Keratinocyte (primary cell): ENCODE measurements around the gene PCED1A. TPM values are rescaled to one million over a fixed set of nuclear protein-coding genes. Genes with fewer than 3 reads are reported as not detected.

ENCODE experiments used
- DNase-seq: peaks from one replicate; pipeline ENCODE4 v3.0.0-alpha.2; 2011; ENCODE audit warnings: low read depth, missing footprints, low spot score
- FAIRE-seq: peaks from 2 replicates; lab custom pipeline; 2011; peaks lifted over from hg19 to GRCh38; lab: Jason Lieb, UNC
- H2AFZ ChIP-seq: 2 replicates; pipeline ENCODE4 v1.6.0; 2012; ENCODE audit warnings: low read length, control low read depth, inconsistent platforms; ENCODE audit not compliant: control insufficient read depth
- H3K27ac ChIP-seq: 2 replicates; pipeline ENCODE4 v1.5.1; 2011; ENCODE audit warnings: low read length; ENCODE audit not compliant: control insufficient read depth, insufficient read depth
- H3K27me3 ChIP-seq: 3 replicates; pipeline ENCODE4 v1.6.0; 2011; ENCODE audit warnings: low read length; ENCODE audit not compliant: control insufficient read depth, insufficient read depth; ENCODE audit errors: extremely low read depth
- H3K36me3 ChIP-seq, 2 experiments: 2 replicates in 1 of 2; 3 replicates in 1 of 2; pipeline ENCODE4 v1.5.1; 2011; ENCODE audit warnings: low read length in 2 of 2, mild to moderate bottlenecking in 1 of 2; ENCODE audit not compliant: control insufficient read depth in 2 of 2, insufficient read depth in 2 of 2; ENCODE audit errors: extremely low read depth in 1 of 2
- H3K4me1 ChIP-seq: 3 replicates; pipeline ENCODE4 v1.5.1; 2011; ENCODE audit warnings: low read length; ENCODE audit not compliant: control insufficient read depth, insufficient read depth; ENCODE audit errors: extremely low read depth
- H3K4me2 ChIP-seq: 3 replicates; pipeline ENCODE4 v1.6.0; 2011; ENCODE audit warnings: low read depth, low read length; ENCODE audit not compliant: control insufficient read depth, insufficient read depth; ENCODE audit errors: extremely low read depth
- H3K4me3 ChIP-seq, 3 experiments: fragments of 200-600 bp in 1 of 3; sonication (generic) in 1 of 3; 2 replicates in 2 of 3; 3 replicates in 1 of 3; pipeline ENCODE4 v1.5.1; 2011 to 2016; ENCODE audit warnings: low read length in 3 of 3, mild to moderate bottlenecking in 3 of 3, control low read depth in 2 of 3, inconsistent platforms in 1 of 3, low read depth in 1 of 3, mixed read lengths in 1 of 3, mixed run types in 1 of 3, moderate library complexity in 1 of 3; ENCODE audit not compliant: control insufficient read depth in 2 of 3, insufficient read depth in 2 of 3; ENCODE audit errors: extremely low read depth in 1 of 3
- H3K79me2 ChIP-seq: 2 replicates; pipeline ENCODE4 v1.6.0; 2012; ENCODE audit warnings: low read length; ENCODE audit not compliant: control insufficient read depth, insufficient read depth
- H3K9ac ChIP-seq: 3 replicates; pipeline ENCODE4 v1.6.0; 2011; ENCODE audit warnings: low read length; ENCODE audit not compliant: control insufficient read depth, insufficient read depth; ENCODE audit errors: extremely low read depth
- H3K9me1 ChIP-seq: 3 replicates; pipeline ENCODE4 v1.6.0; 2011; ENCODE audit warnings: low read length; ENCODE audit not compliant: control insufficient read depth, insufficient read depth; ENCODE audit errors: extremely low read depth
- H3K9me3 ChIP-seq: 2 replicates; pipeline ENCODE4 v1.5.1; 2012; ENCODE audit warnings: low read depth, low read length; ENCODE audit not compliant: control insufficient read depth
- H4K20me1 ChIP-seq: 3 replicates; pipeline ENCODE4 v1.6.0; 2011; ENCODE audit warnings: low read length; ENCODE audit not compliant: control insufficient read depth, insufficient read depth; ENCODE audit errors: extremely low read depth
- CTCF ChIP-seq, 3 experiments: IDR thresholded peaks in 1 of 3; conservative IDR thresholded peaks in 1 of 3; optimal IDR thresholded peaks in 1 of 3; 2 replicates in 2 of 3; 3 replicates in 1 of 3; pipeline versions ENCODE3 to v1.5.1; 2011; ENCODE audit warnings: low read length in 3 of 3, mild to moderate bottlenecking in 3 of 3, moderate library complexity in 2 of 3, control low read depth in 1 of 3, inconsistent platforms in 1 of 3; ENCODE audit not compliant: insufficient read depth in 2 of 3; ENCODE audit errors: extremely low read depth in 1 of 3
- EZH2 ChIP-seq: IDR thresholded peaks from one replicate; pipeline ENCODE4 v1.6.1; 2012; ENCODE audit warnings: inconsistent platforms, mild to moderate bottlenecking, low read length, moderate library complexity
- dilution Hi-C: fragments of 300-500 bp; cut with MboI; formaldehyde crosslinking; loops from one replicate; pipeline ENCODE4 v1.7.0; 2020; ENCODE audit warnings: low sequenced_read_pairs; ENCODE audit not compliant: extremely low pct_ligation_motif_present
- polyA plus RNA-seq, 5 experiments: library from polyadenylated mRNA; depleted of rRNA in 3 of 5; stranded (reverse) in 3 of 5; stranded (forward) in 1 of 5; unstranded in 1 of 5; fragments of >200 nt; gene quantifications; 1 replicate in 1 of 5; 2 replicates in 3 of 5; 3 replicates in 1 of 5; pipeline versions ENCODE4 v1.2.1 to v1.2.3, GENCODE V29; 2011 to 2012; ENCODE audit warnings: missing spikeins in 2 of 5, low read depth in 1 of 5, low replicate concordance in 1 of 5

PCED1A gene
- polyA plus RNA-seq, 1 donor (not counting 4 experiments of a cell fraction or from before 2014, with no cell fraction given), result 5.6 TPM

- peaks cover 50% of the 10 kb centered on the region for H3K79me2 ChIP-seq
Observed at GRCh38 chr20:2878515-2878914, 38.1 kb upstream of the PCED1A start.

GRCh38 chr20:2875690-2876203 is 35.3 kb upstream of the PCED1A start:
- Histone ChIP-seq H3K27me3 (peaks cover 3% of the 10 kb centered on the region), H4K20me1 (peaks cover 2% of the 10 kb centered on the region), H3K4me1 (peaks cover 27% of the 10 kb centered on the region), H3K4me2 (no peak overlapping the region), H3K9me3 (no peaks in the 10 kb centered on the region), H3K9ac (no peak overlapping the region), H3K36me3 (no peaks in the 10 kb centered on the region), H3K79me2 (peaks cover 41% of the 10 kb centered on the region), H2AFZ (no peak overlapping the region), H3K27ac (no peak overlapping the region), H3K9me1 (no peaks in the 10 kb centered on the region), H3K4me3 (no peak overlapping the region)
- FAIRE-seq, result no peak
- dilution Hi-C loops, result no loop called here
- no peak for TF ChIP-seq CTCF (optimal IDR thresholded peaks at IDR 0.05 in 1 of 3, IDR thresholded peaks at IDR 0.05 in 1 of 3, conservative IDR thresholded peaks at IDR 0.05 in 1 of 3; ENCODE audit: extremely low read depth in 1 of 3, insufficient read depth in 2 of 3, low read length in 3 of 3)
- TF ChIP-seq EZH2, result no peak
- DNase-seq, result no peak

More at GRCh38 chr20:2878515-2878914, 38.1 kb upstream of the PCED1A start:
- H3K9ac ChIP-seq, result no peak overlapping the region
- no peak overlapping the region for H3K4me3 ChIP-seq
- H4K20me1 ChIP-seq, result peaks cover 2% of the 10 kb centered on the region
- H3K27ac ChIP-seq, result no peak overlapping the region
- dilution Hi-C loops, result no loop called here
- no peaks in the 10 kb centered on the region for H3K36me3 ChIP-seq
- DNase-seq (no peak), FAIRE-seq (no peak)
- no peaks in the 10 kb centered on the region for H3K9me1 ChIP-seq
- H3K9me3 ChIP-seq, result no peaks in the 10 kb centered on the region
- no peak overlapping the region for H3K4me2 ChIP-seq
- H3K27me3 ChIP-seq, result no peaks in the 10 kb centered on the region
- TF ChIP-seq EZH2 (no peak), CTCF (optimal IDR thresholded peaks at IDR 0.05 in 1 of 3, IDR thresholded peaks at IDR 0.05 in 1 of 3, conservative IDR thresholded peaks at IDR 0.05 in 1 of 3; ENCODE audit: extremely low read depth in 1 of 3, insufficient read depth in 2 of 3, low read length in 3 of 3) (no peak)
- H2AFZ ChIP-seq, result no peak overlapping the region
- H3K4me1 ChIP-seq, result peaks cover 12% of the 10 kb centered on the region
